Endothelial cell of umbilical vein (primary cell): ENCODE data around the gene STARD9. TPM values are rescaled to one million over a fixed set of nuclear protein-coding genes. Genes with fewer than 3 reads are reported as not detected.

Experiments
- BruUV-seq: library from RNA; stranded (reverse); fragments of 400-500 nt; replicated peaks from 2 replicates; lab custom pipeline; 2021; lab: Mats Ljungman, UMichigan
- CTCF ChIA-PET: fragments of 300-600, 350-600 bp; sonication (Branson Sonifier 250); formaldehyde crosslinking; loops from one replicate; lab custom pipeline; 2021; ENCODE audit warnings: antibody characterized with exemption, inconsistent platforms; lab: Charles Lee
- POLR2A ChIA-PET: fragments of 300-600, 350-600 bp; sonication (Branson Sonifier 250); formaldehyde crosslinking; loops from one replicate; lab custom pipeline; 2021; ENCODE audit warnings: antibody characterized with exemption, inconsistent platforms; lab: Charles Lee
- DNase-seq: peaks from one replicate; pipeline ENCODE4 v3.0.0-alpha.2; 2011; ENCODE audit warnings: low read depth, low spot score
- FAIRE-seq: peaks from 2 replicates; lab custom pipeline; 2011; peaks lifted over from hg19 to GRCh38; lab: Jason Lieb, UNC
- H2AFZ ChIP-seq: 2 replicates; pipeline ENCODE4 v1.6.0; 2012; ENCODE audit warnings: low read depth, low read length, control low read depth, inconsistent platforms
- H3K27ac ChIP-seq: 2 replicates; pipeline ENCODE4 v1.5.1; 2011; ENCODE audit warnings: low read depth, mild to moderate bottlenecking, control low read depth, low read length, moderate library complexity; ENCODE audit not compliant: insufficient read depth
- H3K27me3 ChIP-seq, 2 experiments: 2 replicates each; pipeline versions ENCODE4 v1.6.0 to v1.6.1; 2011; ENCODE audit warnings: low read length in 2 of 2, mixed read lengths in 1 of 2; ENCODE audit not compliant: control insufficient read depth in 2 of 2, insufficient read depth in 2 of 2
- H3K36me3 ChIP-seq, 2 experiments: 2 replicates in 1 of 2; 3 replicates in 1 of 2; pipeline ENCODE4 v1.5.1; 2011; ENCODE audit warnings: low read length in 2 of 2, mild to moderate bottlenecking in 1 of 2, moderate library complexity in 1 of 2; ENCODE audit not compliant: control insufficient read depth in 2 of 2, insufficient read depth in 2 of 2; ENCODE audit errors: extremely low read depth in 1 of 2
- H3K4me1 ChIP-seq: 3 replicates; pipeline ENCODE4 v1.5.1; 2011; ENCODE audit warnings: mild to moderate bottlenecking, low read length; ENCODE audit not compliant: control insufficient read depth, insufficient read depth; ENCODE audit errors: extremely low read depth
- H3K4me2 ChIP-seq: 2 replicates; pipeline ENCODE4 v1.6.1; 2011; ENCODE audit warnings: low read length, control low read depth, mixed read lengths; ENCODE audit not compliant: insufficient read depth
- H3K4me3 ChIP-seq, 3 experiments: fragments of 200-600 bp in 1 of 3; sonication (generic), shearing (Covaris generic) in 1 of 3; replicated peaks in 1 of 3; 2 replicates each; pipeline ENCODE4 v1.5.1; 2011 to 2016; ENCODE audit warnings: control low read depth in 3 of 3, low read length in 3 of 3, mild to moderate bottlenecking in 2 of 3, inconsistent platforms in 1 of 3, low read depth in 1 of 3, moderate library complexity in 1 of 3; ENCODE audit not compliant: insufficient read depth in 1 of 3
- H3K79me2 ChIP-seq: 2 replicates; pipeline ENCODE4 v1.6.0; 2012; ENCODE audit warnings: low read length, inconsistent platforms; ENCODE audit not compliant: control insufficient read depth, insufficient read depth
- H3K9ac ChIP-seq: replicated peaks from 2 replicates; pipeline ENCODE3; 2011; ENCODE audit warnings: low read length, control low read depth; ENCODE audit not compliant: insufficient read depth; ENCODE audit errors: extremely low read depth
- H3K9me1 ChIP-seq: replicated peaks from 3 replicates; pipeline ENCODE4 v1.6.0; 2011; ENCODE audit warnings: mild to moderate bottlenecking, low read length; ENCODE audit not compliant: control insufficient read depth, insufficient read depth; ENCODE audit errors: extremely low read depth
- H3K9me3 ChIP-seq: replicated peaks from 2 replicates; pipeline ENCODE4 v1.5.1; 2012; ENCODE audit warnings: low read length, inconsistent platforms; ENCODE audit not compliant: control insufficient read depth, insufficient read depth
- H4K20me1 ChIP-seq: replicated peaks from 2 replicates; pipeline ENCODE3; 2011; ENCODE audit warnings: mild to moderate bottlenecking, low read length; ENCODE audit not compliant: control insufficient read depth, insufficient read depth; ENCODE audit errors: extremely low read depth
- EZH2 ChIP-seq: IDR thresholded peaks from 2 replicates; pipeline ENCODE4 v1.6.1; 2012; ENCODE audit warnings: borderline replicate concordance, low read depth, mild to moderate bottlenecking, moderate library complexity, low read length, inconsistent platforms; ENCODE audit not compliant: severe bottlenecking
- FOS ChIP-seq: IDR thresholded peaks from 2 replicates; pipeline ENCODE4 v1.6.1; 2011; ENCODE audit warnings: mild to moderate bottlenecking, low read length, moderate library complexity, borderline replicate concordance; ENCODE audit not compliant: insufficient read depth
- GATA2 ChIP-seq: IDR thresholded peaks from 2 replicates; pipeline ENCODE4 v1.7.0; 2011; ENCODE audit warnings: low read depth, mild to moderate bottlenecking, moderate library complexity, mixed read lengths, low read length; ENCODE audit not compliant: insufficient read length, insufficient read depth
- JUN ChIP-seq: IDR thresholded peaks from 2 replicates; pipeline ENCODE4 v1.6.1; 2011; ENCODE audit warnings: borderline replicate concordance, low read depth; ENCODE audit not compliant: insufficient read length, insufficient read depth
- MYC ChIP-seq: IDR thresholded peaks from one replicate; pipeline ENCODE4 v1.6.1; 2011; ENCODE audit warnings: mild to moderate bottlenecking, low read depth, low read length
- POLR2A ChIP-seq: IDR thresholded peaks from 2 replicates; pipeline ENCODE4 v1.6.1; 2012; ENCODE audit warnings: low read depth, mild to moderate bottlenecking, control low read depth, low read length
- POLR2AphosphoS5 ChIP-seq: IDR thresholded peaks from 2 replicates; pipeline ENCODE4 v1.6.1; 2012; ENCODE audit warnings: low read depth, mild to moderate bottlenecking, control low read depth, low read length, moderate library complexity; ENCODE audit not compliant: insufficient read depth
- dilution Hi-C: fragments of 300-500 bp; cut with MboI; formaldehyde crosslinking; loops from one replicate; pipeline ENCODE4 v1.15.0; 2019; ENCODE audit warnings: low sequenced_read_pairs; ENCODE audit not compliant: extremely low pct_ligation_motif_present
- intact Hi-C: fragments of 100-400 bp; cut with micrococcal nuclease; formaldehyde crosslinking; loops from one replicate; pipeline ENCODE4 v1.10.0; 2022
- polyA plus RNA-seq, 4 experiments: library from polyadenylated mRNA; depleted of rRNA in 3 of 4; stranded (reverse) in 3 of 4; unstranded in 1 of 4; fragments of >200 nt; gene quantifications; 2 replicates each; pipeline versions ENCODE4 v1.2.1 to v1.2.3, GENCODE V29; 2011 to 2012; ENCODE audit warnings: missing spikeins in 1 of 4
- total RNA-seq: library from RNA; stranded (reverse); gene quantifications from 2 replicates; pipeline ENCODE4 v1.2.3, GENCODE V29; 2021
- TF ChIP-seq, protein P1 (sequence below): IDR thresholded peaks from 2 replicates; pipeline ENCODE4 v1.6.1; 2011; ENCODE audit not compliant: insufficient read depth, insufficient read length
- TF ChIP-seq, protein P2 (sequence below), 2 donors: IDR thresholded peaks; 1 replicate in 1 of 2; 2 replicates in 1 of 2; pipeline ENCODE4 v1.5.1; 2011; ENCODE audit warnings: low read length in 2 of 2, mild to moderate bottlenecking in 2 of 2, moderate library complexity in 2 of 2, control low read depth in 1 of 2, inconsistent platforms in 1 of 2, low read depth in 1 of 2; ENCODE audit not compliant: insufficient read depth in 1 of 2; ENCODE audit errors: extremely low read depth in 1 of 2

The STARD9 gene
- total and polyA plus RNA-seq, 2 donors (not counting 3 experiments of a cell fraction or from before 2014, with no cell fraction given): 4.6 to 17.5 TPM

DNA sequence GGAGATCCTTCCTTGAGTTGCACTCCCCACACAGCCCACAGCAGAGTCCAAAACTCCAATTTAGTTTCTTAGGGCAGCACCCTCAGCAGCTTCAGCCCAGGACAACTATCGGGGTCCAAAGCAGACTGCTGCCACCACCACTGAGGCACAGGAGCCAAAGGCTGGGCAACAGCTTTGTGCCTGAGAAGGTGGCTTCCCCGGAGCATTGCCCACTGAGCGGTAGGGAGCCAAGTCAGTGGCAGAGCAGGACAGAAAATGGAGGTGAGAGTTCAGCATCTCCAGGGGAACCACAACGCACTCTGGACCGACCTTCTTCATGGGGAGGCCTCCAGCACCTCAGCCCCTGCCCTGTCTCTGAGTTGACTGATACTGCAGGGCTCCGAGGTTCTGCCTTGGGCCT, 118.1 kb downstream of the STARD9 start:
- intact Hi-C loops (no loop called here), dilution Hi-C loops (no loop called here)
- Histone ChIP-seq H3K27me3 (no peaks in the 10 kb centered on the region), H3K9me3 (no peaks in the 10 kb centered on the region), H3K4me1 (no peaks in the 10 kb centered on the region), H2AFZ (no peak overlapping the region), H3K4me3 (no peak overlapping the region), H3K36me3 (peaks cover 0 to 5% of the 10 kb centered on the region in 2 experiments), H3K9me1 (no peaks in the 10 kb centered on the region), H3K27ac (no peak overlapping the region), H4K20me1 (no peaks in the 10 kb centered on the region), H3K9ac (no peak overlapping the region), H3K4me2 (no peak overlapping the region), H3K79me2 (no peaks in the 10 kb centered on the region)
- ChIA-PET CTCF (interaction anchor here (2.7 kb wide), 1 partner anchor 10 kb away, joined by 9 read pairs; no protein-coding TSS in a partner anchor), POLR2A (no interaction called here)
- no peak for FAIRE-seq
- no peak for TF ChIP-seq FOS
- no peak for TF ChIP-seq GATA2
- no peak for TF ChIP-seq MYC
- TF ChIP-seq JUN: no peak
- TF ChIP-seq EZH2: no peak
- TF ChIP-seq, protein P1, sequence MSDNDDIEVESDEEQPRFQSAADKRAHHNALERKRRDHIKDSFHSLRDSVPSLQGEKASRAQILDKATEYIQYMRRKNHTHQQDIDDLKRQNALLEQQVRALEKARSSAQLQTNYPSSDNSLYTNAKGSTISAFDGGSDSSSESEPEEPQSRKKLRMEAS: no peak
- TF ChIP-seq, protein P2, sequence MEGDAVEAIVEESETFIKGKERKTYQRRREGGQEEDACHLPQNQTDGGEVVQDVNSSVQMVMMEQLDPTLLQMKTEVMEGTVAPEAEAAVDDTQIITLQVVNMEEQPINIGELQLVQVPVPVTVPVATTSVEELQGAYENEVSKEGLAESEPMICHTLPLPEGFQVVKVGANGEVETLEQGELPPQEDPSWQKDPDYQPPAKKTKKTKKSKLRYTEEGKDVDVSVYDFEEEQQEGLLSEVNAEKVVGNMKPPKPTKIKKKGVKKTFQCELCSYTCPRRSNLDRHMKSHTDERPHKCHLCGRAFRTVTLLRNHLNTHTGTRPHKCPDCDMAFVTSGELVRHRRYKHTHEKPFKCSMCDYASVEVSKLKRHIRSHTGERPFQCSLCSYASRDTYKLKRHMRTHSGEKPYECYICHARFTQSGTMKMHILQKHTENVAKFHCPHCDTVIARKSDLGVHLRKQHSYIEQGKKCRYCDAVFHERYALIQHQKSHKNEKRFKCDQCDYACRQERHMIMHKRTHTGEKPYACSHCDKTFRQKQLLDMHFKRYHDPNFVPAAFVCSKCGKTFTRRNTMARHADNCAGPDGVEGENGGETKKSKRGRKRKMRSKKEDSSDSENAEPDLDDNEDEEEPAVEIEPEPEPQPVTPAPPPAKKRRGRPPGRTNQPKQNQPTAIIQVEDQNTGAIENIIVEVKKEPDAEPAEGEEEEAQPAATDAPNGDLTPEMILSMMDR (IDR thresholded peaks at IDR 0.05; ENCODE audit: extremely low read depth in 1 of 2, insufficient read depth in 1 of 2, low read depth in 1 of 2, low read length in 2 of 2): no peak
- no peak for TF ChIP-seq POLR2AphosphoS5
- TF ChIP-seq POLR2A: no peak
- no peak for DNase-seq
- BruUV-seq: no TSS peak
